ENCODE data around the gene HPD. TPM values are rescaled to one million over a fixed set of nuclear protein-coding genes. Genes with fewer than 3 reads are reported as not detected.

Gene HPD
- polyA plus RNA-seq, 3 donors, result 0.19 to 0.75 TPM; not detected in 1

DNA sequence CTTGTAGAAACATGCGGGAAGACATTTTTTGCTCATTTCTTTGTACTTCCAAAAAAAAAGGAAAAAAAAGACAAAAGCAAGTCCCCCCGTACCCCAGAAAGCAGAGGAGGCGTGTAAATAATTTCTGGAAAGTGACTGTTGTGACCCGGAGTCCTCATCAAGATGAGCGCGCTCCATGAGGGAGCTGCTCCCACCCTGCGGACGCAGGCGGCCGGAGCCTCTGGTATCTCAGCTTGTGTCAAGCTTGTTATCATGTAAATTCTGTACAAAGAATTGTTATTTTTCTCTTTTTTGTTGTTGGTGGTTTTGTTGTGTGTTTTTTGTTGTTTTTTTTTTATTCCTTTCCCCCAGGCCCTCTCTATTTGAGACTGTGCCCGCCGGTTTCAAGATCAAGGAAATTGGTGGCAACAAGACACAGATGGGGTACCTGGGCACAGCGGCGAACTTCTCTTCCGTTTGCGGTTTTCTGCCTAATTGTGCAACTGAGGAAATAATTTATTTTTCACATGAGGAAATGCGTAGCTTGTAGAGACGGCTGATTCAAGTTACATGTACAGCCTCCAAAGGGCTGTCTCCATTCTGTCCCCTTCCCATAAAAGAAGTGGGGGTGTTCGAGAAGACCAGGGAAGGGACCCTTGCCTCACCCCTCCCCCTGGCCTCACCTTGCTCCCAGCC, 27.0 kb downstream of the HPD start:
- no peaks in the 10 kb centered on the region for H3K9me3 Mint-ChIP-seq
- H3K4me3 Mint-ChIP-seq, result peak overlapping the region in 1 of 2 donors; percentile 64
- intact Hi-C loops (cut with micrococcal nuclease), result no loop called here
- peaks cover 0 to 3% (median 3%) of the 10 kb centered on the region in 3 donors for H3K27me3 Mint-ChIP-seq (ENCODE audit: low read depth in 3 of 3)
- Histone ChIP-seq H3K79me2 (ENCODE audit: insufficient read depth, low read length) (peaks cover 3% of the 10 kb centered on the region), H3K27ac (ENCODE audit: low read depth in 1 of 2, low read length in 2 of 2) (peak overlapping the region; percentile 20 to 75), H3K9ac (ENCODE audit: insufficient read depth, low read length, poor library complexity, severe bottlenecking) (no peak overlapping the region), H3K4me3 (replicated peaks in 1 of 3; ENCODE audit: low read depth in 2 of 3, low read length in 3 of 3) (peak overlapping the region in 1 of 3 experiments; percentile 5), H3K4me1 (ENCODE audit: control insufficient read depth in 1 of 2, insufficient read depth in 2 of 2, low read length in 2 of 2) (peaks cover 22 to 27% of the 10 kb centered on the region in 2 donors), H3K36me3 (replicated peaks in 1 of 2; ENCODE audit: control insufficient read depth in 1 of 2, insufficient read depth in 2 of 2, low read length in 2 of 2) (peaks cover 53 to 62% of the 10 kb centered on the region in 2 donors), H3K27me3 (ENCODE audit: control insufficient read depth in 2 of 2, insufficient read depth in 2 of 2, low read length in 2 of 2) (no peaks in the 10 kb centered on the region), H3K4me2 (replicated peaks; ENCODE audit: extremely low read depth, low read length, poor library complexity, severe bottlenecking) (peak overlapping the region; percentile 22), H2AFZ (ENCODE audit: insufficient read depth, low read depth, low read length, poor library complexity, severe bottlenecking) (no peak overlapping the region), H4K20me1 (ENCODE audit: insufficient read depth, low read length) (peaks cover 60% of the 10 kb centered on the region), H3K9me3 (replicated peaks in 1 of 2; ENCODE audit: control insufficient read depth in 1 of 2, insufficient read depth in 1 of 2, low read length in 2 of 2) (no peaks in the 10 kb centered on the region)
- peak overlapping the region; percentile 6 to 87 (median 73) for H3K27ac Mint-ChIP-seq
- TF ChIP-seq, protein P1, sequence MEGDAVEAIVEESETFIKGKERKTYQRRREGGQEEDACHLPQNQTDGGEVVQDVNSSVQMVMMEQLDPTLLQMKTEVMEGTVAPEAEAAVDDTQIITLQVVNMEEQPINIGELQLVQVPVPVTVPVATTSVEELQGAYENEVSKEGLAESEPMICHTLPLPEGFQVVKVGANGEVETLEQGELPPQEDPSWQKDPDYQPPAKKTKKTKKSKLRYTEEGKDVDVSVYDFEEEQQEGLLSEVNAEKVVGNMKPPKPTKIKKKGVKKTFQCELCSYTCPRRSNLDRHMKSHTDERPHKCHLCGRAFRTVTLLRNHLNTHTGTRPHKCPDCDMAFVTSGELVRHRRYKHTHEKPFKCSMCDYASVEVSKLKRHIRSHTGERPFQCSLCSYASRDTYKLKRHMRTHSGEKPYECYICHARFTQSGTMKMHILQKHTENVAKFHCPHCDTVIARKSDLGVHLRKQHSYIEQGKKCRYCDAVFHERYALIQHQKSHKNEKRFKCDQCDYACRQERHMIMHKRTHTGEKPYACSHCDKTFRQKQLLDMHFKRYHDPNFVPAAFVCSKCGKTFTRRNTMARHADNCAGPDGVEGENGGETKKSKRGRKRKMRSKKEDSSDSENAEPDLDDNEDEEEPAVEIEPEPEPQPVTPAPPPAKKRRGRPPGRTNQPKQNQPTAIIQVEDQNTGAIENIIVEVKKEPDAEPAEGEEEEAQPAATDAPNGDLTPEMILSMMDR (IDR thresholded peaks at IDR 0.05), result no peak
- peaks cover 34% of the 10 kb centered on the region for H3K4me1 Mint-ChIP-seq
- H3K36me3 Mint-ChIP-seq, result peaks cover 58 to 61% of the 10 kb centered on the region in 2 donors
- WGBS (ENCODE audit: insufficient coverage), result 68% methylated on average over 7 of the region's 19 CpGs
- DNase-seq, result peak in 2 of 3 donors; percentile 37 to 61

DNA sequence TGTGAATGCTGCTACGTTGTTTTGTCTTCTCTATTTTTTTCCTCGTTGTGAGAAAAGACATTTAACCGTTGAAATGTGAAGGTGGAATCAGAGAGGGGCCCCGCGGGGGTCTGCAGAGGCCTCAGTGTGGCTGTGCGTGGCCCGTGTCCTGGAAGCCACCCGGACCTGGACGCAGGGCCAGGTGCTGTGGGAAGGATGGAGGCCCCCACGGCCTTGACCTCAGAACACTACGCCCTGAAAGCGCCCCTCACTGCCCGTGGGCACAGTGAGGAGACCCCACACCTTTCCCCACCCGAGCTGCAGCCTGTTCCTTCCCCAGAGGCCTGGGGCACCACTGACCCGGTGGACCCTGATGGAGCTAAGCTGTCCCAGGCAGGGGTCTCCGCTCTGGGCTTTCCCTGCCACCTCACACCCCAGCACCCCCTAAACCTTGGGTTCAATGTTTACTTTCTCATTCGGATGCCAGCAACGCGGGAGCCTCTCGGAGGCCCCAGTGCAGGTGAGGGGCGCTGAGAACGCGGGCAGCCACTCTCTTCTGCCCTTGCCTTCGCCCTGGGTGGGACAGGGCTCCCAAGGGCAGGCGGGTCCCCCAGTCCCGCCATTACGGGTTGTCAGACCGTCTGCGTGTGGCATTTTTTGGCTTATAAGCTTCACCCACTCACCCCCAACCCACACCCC, 27.9 kb downstream of the HPD start:
- no peaks in the 10 kb centered on the region for H3K27me3 ChIP-seq (ENCODE audit: control insufficient read depth in 2 of 2, insufficient read depth in 2 of 2, low read length in 2 of 2)
- H3K4me2 ChIP-seq (replicated peaks; ENCODE audit: extremely low read depth, low read length, poor library complexity, severe bottlenecking), result no peak overlapping the region
- peaks cover 30% of the 10 kb centered on the region for H3K4me1 Mint-ChIP-seq
- no peak overlapping the region for H3K27ac Mint-ChIP-seq
- no peak overlapping the region for H3K4me3 ChIP-seq (replicated peaks in 1 of 3; ENCODE audit: low read depth in 2 of 3, low read length in 3 of 3)
- TF ChIP-seq, protein P1 (IDR thresholded peaks at IDR 0.05), result no peak
- intact Hi-C loops (cut with micrococcal nuclease), result no loop called here
- peaks cover 22 to 27% of the 10 kb centered on the region in 2 donors for H3K4me1 ChIP-seq (ENCODE audit: control insufficient read depth in 1 of 2, insufficient read depth in 2 of 2, low read length in 2 of 2)
- peaks cover 65 to 71% of the 10 kb centered on the region in 2 donors for H3K36me3 Mint-ChIP-seq
- no peaks in the 10 kb centered on the region for H3K9me3 Mint-ChIP-seq
- H3K4me3 Mint-ChIP-seq, result no peak overlapping the region
- WGBS (ENCODE audit: insufficient coverage), result 97% methylated on average over 18 of the region's 29 CpGs
- DNase-seq, result no peak
- H3K27ac ChIP-seq (ENCODE audit: low read depth in 1 of 2, low read length in 2 of 2), result no peak overlapping the region
- H4K20me1 ChIP-seq (ENCODE audit: insufficient read depth, low read length), result peaks cover 70% of the 10 kb centered on the region
- peaks cover 61 to 70% of the 10 kb centered on the region in 2 donors for H3K36me3 ChIP-seq (replicated peaks in 1 of 2; ENCODE audit: control insufficient read depth in 1 of 2, insufficient read depth in 2 of 2, low read length in 2 of 2)
- H3K9ac ChIP-seq (ENCODE audit: insufficient read depth, low read length, poor library complexity, severe bottlenecking), result no peak overlapping the region
- peaks cover 0 to 3% (median 1%) of the 10 kb centered on the region in 3 donors for H3K27me3 Mint-ChIP-seq (ENCODE audit: low read depth in 3 of 3)
- no peak overlapping the region for H2AFZ ChIP-seq (ENCODE audit: insufficient read depth, low read depth, low read length, poor library complexity, severe bottlenecking)
- no peaks in the 10 kb centered on the region for H3K9me3 ChIP-seq (replicated peaks in 1 of 2; ENCODE audit: control insufficient read depth in 1 of 2, insufficient read depth in 1 of 2, low read length in 2 of 2)
- H3K79me2 ChIP-seq (ENCODE audit: insufficient read depth, low read length), result peaks cover 8% of the 10 kb centered on the region
